Measurements from ENCODE around the gene PPIB. TPM values are rescaled to one million over a fixed set of nuclear protein-coding genes. Genes with fewer than 3 reads are reported as not detected.

Gene PPIB
- total RNA-seq, 1 experiment from 2014 or later, result 433 TPM

DNA sequence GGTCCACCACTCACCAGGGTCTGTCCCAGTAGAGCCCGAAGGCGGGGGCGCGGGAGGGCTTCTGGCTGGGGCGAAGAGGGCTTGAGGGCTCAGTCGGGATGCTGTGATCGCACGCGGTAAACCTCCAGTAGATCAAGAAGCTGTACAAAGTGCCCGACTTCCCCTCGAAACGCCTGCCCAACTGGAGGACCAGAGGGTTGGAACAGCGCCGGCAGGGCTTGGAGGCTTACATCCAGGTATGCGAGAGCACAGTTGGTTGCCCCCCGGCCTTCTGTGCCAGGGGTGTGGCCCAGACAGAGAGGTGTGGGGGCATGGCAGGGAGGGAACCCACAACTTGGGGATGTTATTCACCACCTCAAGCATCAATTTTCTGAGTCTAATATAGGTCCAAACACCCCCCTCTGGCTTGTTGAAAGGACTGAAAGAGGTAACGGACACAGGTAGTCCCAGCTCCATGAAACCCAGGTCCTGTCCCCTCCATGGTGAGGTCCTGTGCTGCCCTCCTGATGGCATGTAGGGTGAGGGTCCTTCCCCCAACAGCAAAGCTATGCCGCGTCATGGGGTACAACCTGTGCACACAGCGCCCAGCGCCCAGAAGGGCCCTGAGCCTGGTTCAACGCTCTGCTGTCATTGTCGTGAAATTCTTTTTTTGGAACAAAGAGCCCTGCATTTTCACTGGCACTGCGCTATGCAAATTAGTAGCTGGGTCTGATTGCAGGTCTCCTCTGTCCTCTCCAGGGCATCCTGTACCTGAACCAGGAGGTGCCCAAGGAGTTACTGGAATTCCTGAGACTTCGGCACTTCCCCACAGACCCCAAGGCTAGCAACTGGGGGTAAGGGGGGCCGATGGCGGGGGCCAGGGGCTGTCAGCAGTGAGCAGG lies 10.1 kb downstream of the PPIB start:
- Histone ChIP-seq H3K14ac (ENCODE audit: insufficient read depth, low read length) (no peak overlapping the region), H3K4ac (ENCODE audit: low read depth, low read length) (no peak overlapping the region), H3K27me3 (ENCODE audit: insufficient read depth, low read length) (no peaks in the 10 kb centered on the region), H3T11ph (ENCODE audit: low read length) (no peak overlapping the region), H2AFZ (ENCODE audit: low read length) (no peak overlapping the region), H3K4me2 (ENCODE audit: insufficient read depth, insufficient read length, low read length) (peak overlapping the region; percentile 41), H3K56ac (ENCODE audit: insufficient read length, low read depth, low read length) (no peak overlapping the region), H3K9ac (ENCODE audit: extremely low read depth, insufficient read length, low read length) (no peak overlapping the region), H3K79me2 (ENCODE audit: insufficient read depth, low read length) (no peaks in the 10 kb centered on the region), H2BK20ac (ENCODE audit: low read depth, low read length, poor library complexity, severe bottlenecking) (no peak overlapping the region), H4K91ac (ENCODE audit: insufficient read length, low read depth, low read length) (no peak overlapping the region), H3K23me2 (ENCODE audit: insufficient read length, low read depth, low read length, poor library complexity, severe bottlenecking) (peaks cover 6% of the 10 kb centered on the region), H3K9me3 (ENCODE audit: control insufficient read depth, low read depth, low read length) (no peaks in the 10 kb centered on the region), H4K20me1 (ENCODE audit: control insufficient read depth, insufficient read depth, insufficient read length) (no peaks in the 10 kb centered on the region), H3K79me1 (ENCODE audit: insufficient read depth, low read depth, low read length, poor library complexity, severe bottlenecking) (no peaks in the 10 kb centered on the region), H3K4me1 (ENCODE audit: insufficient read depth, low read length) (no peaks in the 10 kb centered on the region), H2BK15ac (ENCODE audit: low read depth, low read length) (no peak overlapping the region), H3K27ac (ENCODE audit: insufficient read length, low read depth, low read length) (no peak overlapping the region), H2BK120ac (ENCODE audit: low read depth, low read length, poor library complexity, severe bottlenecking) (no peak overlapping the region), H3K23ac (ENCODE audit: insufficient read length, low read depth, low read length) (no peak overlapping the region), H3K18ac (ENCODE audit: insufficient read length, low read depth, low read length) (no peak overlapping the region), H2BK12ac (ENCODE audit: insufficient read length, low read depth, low read length) (no peak overlapping the region), H2BK5ac (ENCODE audit: insufficient read length, low read length) (no peak overlapping the region), H2AK5ac (ENCODE audit: insufficient read length, low read length) (no peak overlapping the region), H4K8ac (replicated peaks; ENCODE audit: insufficient read length, low read depth, low read length) (no peak overlapping the region), H4K5ac (ENCODE audit: insufficient read length, low read depth, low read length) (no peak overlapping the region)
- Mint-ChIP-seq H3K9me3 (no peaks in the 10 kb centered on the region), H3K4me3 (peak overlapping the region; percentile 73 to 84), H3K27ac (no peak overlapping the region), H3K4me1 (peaks cover 19 to 22% of the 10 kb centered on the region in 2 experiments), H3K27me3 (ENCODE audit: low read depth) (peaks cover 25% of the 10 kb centered on the region), H3K36me3 (ENCODE audit: insufficient read depth in 1 of 3, low read depth in 3 of 3) (peaks cover 13 to 33% (median 33%) of the 10 kb centered on the region in 3 experiments)
- peak; percentile 46 for DNase-seq
- no peak for TF ChIP-seq CTCF (conservative IDR thresholded peaks at IDR 0.05)
- WGBS (ENCODE audit: extremely low coverage, insufficient read length, low lambda C conversion rate), result no CpG with 5 or more reads among the region's 27 CpGs
